Activated B cell treated with CpG ODN at 0.5 μM for 24 hours (primary cell): ENCODE measurements around the gene NFIA. TPM values are rescaled to one million over a fixed set of nuclear protein-coding genes. Genes with fewer than 3 reads are reported as not detected.

ENCODE experiments used
- ATAC-seq: fragments of 200-7000 bp; cut with Tn5 transposase; one replicate; pipeline ENCODE4 v1.10.0; 2021; ENCODE audit warnings: low read depth, mild to moderate bottlenecking, moderate library complexity
- CTCF ChIA-PET: fragments of 350-600 bp; sonication (Branson Sonifier 250); formaldehyde crosslinking; loops from one replicate; lab custom pipeline; 2021; ENCODE audit warnings: antibody characterized with exemption; lab: Charles Lee
- POLR2A ChIA-PET: fragments of 350-600 bp; sonication (Branson Sonifier 250); formaldehyde crosslinking; loops from one replicate; lab custom pipeline; 2021; ENCODE audit warnings: antibody characterized with exemption; lab: Charles Lee
- DNase-seq: peaks from one replicate; pipeline ENCODE4 v3.0.0; 2022
- H3K27ac Mint-ChIP-seq: one replicate; pipeline ENCODE4 v1.8.0; 2020; ENCODE audit warnings: mixed read lengths
- H3K27me3 Mint-ChIP-seq: one replicate; pipeline ENCODE4 v1.8.0; 2021; ENCODE audit warnings: mixed read lengths
- H3K36me3 Mint-ChIP-seq: one replicate; pipeline ENCODE4 v1.8.0; 2021; ENCODE audit warnings: low read depth, mixed read lengths
- H3K4me1 Mint-ChIP-seq: one replicate; pipeline ENCODE4 v1.8.0; 2021; ENCODE audit warnings: mixed read lengths
- H3K4me3 Mint-ChIP-seq: one replicate; pipeline ENCODE4 v1.8.0; 2020; ENCODE audit warnings: mild to moderate bottlenecking, mixed read lengths
- H3K9me3 Mint-ChIP-seq: one replicate; pipeline ENCODE4 v1.8.0; 2020; ENCODE audit warnings: mixed read lengths
- intact Hi-C: fragments of 100-400 bp; cut with micrococcal nuclease; formaldehyde crosslinking; loops from one replicate; pipeline ENCODE4 v1.15.1; 2024
- total RNA-seq: library from RNA; stranded (reverse); gene quantifications from 2 replicates; pipeline ENCODE4 v1.2.3, GENCODE V29; 2022
- TF ChIP-seq, protein P1 (sequence below): fragments of 200-600 bp; IDR thresholded peaks from one replicate; pipeline ENCODE4 v1.8.0; 2022; ENCODE audit warnings: antibody characterized with exemption, mild to moderate bottlenecking

Gene NFIA
- total RNA-seq, 1 donor from 2014 or later = 0.13 TPM

DNA sequence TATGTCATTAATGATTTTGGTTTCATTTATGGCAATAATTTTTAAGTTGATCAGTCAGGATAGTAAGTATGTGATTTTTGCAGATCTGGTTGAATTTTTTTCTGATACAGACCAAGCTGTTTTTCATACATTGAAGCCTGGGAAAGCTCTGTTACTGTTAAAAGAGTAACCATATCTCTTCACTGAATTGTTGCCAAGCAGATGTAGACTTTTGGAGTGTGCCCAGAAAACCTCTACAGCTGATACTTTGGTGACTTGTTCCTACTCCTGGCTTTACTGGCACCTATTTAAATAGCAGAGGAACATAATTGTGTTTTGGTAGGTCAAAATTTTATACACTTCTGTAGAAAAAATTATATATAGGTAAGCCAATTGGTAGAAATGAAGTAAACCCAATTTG, 49.4 kb downstream of the NFIA start:
- intact Hi-C loops = no loop called here
- H3K27ac Mint-ChIP-seq = no peak overlapping the region
- H3K36me3 Mint-ChIP-seq = no peaks in the 10 kb centered on the region
- TF ChIP-seq, protein P1, sequence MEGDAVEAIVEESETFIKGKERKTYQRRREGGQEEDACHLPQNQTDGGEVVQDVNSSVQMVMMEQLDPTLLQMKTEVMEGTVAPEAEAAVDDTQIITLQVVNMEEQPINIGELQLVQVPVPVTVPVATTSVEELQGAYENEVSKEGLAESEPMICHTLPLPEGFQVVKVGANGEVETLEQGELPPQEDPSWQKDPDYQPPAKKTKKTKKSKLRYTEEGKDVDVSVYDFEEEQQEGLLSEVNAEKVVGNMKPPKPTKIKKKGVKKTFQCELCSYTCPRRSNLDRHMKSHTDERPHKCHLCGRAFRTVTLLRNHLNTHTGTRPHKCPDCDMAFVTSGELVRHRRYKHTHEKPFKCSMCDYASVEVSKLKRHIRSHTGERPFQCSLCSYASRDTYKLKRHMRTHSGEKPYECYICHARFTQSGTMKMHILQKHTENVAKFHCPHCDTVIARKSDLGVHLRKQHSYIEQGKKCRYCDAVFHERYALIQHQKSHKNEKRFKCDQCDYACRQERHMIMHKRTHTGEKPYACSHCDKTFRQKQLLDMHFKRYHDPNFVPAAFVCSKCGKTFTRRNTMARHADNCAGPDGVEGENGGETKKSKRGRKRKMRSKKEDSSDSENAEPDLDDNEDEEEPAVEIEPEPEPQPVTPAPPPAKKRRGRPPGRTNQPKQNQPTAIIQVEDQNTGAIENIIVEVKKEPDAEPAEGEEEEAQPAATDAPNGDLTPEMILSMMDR = no peak
- POLR2A ChIA-PET = no interaction called here
- CTCF ChIA-PET = no interaction called here
- H3K4me3 Mint-ChIP-seq = no peak overlapping the region
- no peak for DNase-seq
- peaks cover 9% of the 10 kb centered on the region for H3K27me3 Mint-ChIP-seq
- no peaks in the 10 kb centered on the region for H3K9me3 Mint-ChIP-seq
- H3K4me1 Mint-ChIP-seq = no peaks in the 10 kb centered on the region
- no peak for ATAC-seq

DNA sequence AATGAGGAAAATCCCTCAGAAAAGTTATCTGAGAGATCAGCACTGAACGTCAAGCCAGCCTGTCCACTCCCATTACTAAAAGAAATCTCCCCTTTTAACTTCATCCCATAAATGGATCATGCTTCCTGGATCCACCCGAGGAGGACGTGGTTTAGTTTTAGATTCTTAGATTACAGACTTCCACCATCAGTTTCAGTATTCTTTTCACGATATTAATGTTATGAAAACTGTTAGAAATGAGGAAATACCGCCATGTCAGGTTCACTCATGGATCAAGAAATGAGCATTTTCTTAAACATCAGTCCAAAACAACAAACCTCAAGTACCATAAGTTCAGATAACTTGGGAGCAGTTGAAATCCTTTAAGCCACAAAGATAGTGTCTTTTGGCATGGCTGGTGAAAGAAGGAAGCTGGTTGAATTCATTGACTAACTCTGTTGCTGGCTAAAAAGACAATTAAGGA, 49.8 kb downstream of the NFIA start:
- H3K36me3 Mint-ChIP-seq = no peaks in the 10 kb centered on the region
- DNase-seq = no peak
- H3K9me3 Mint-ChIP-seq = no peaks in the 10 kb centered on the region
- CTCF ChIA-PET = no interaction called here
- intact Hi-C loops = no loop called here
- H3K4me1 Mint-ChIP-seq = no peaks in the 10 kb centered on the region
- H3K4me3 Mint-ChIP-seq = no peak overlapping the region
- H3K27ac Mint-ChIP-seq = no peak overlapping the region
- POLR2A ChIA-PET = no interaction called here
- peaks cover 10% of the 10 kb centered on the region for H3K27me3 Mint-ChIP-seq
- TF ChIP-seq, protein P1 = no peak
- ATAC-seq = no peak

DNA sequence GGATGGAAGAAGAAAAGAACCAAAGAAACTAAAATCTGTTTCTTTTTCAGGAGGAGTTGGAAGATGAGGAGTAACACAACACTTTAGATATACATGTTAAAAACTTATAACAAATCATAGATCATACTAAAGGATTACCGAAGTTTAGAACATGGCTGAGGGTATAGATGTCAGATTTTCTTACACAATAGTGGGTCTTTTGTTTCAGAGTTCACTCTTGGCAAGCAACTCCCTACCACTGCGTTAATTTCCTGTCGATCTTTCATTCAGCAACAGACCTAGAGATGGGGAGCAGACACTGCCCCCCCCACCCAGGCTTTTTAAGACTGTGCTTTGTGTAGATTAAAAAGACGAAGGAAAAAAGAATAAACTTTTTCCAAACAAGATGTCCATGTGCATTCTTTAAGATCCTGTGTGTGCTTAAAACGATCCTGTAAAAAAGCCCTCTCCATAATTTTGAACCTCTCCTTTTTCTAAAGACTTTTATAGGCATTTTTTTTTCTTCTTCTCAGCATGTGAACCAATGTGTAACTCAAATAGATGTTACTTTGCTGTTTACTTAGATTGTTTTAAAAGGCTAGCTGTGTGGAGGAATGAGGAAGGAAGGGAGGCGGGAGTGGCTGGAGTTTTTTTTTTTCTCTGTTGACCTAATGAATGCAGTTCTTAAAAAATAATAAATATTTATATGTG, 50.4 kb downstream of the NFIA start:
- Mint-ChIP-seq H3K4me3 (no peak overlapping the region), H3K27ac (no peak overlapping the region)
- intact Hi-C loops = no loop called here

DNA sequence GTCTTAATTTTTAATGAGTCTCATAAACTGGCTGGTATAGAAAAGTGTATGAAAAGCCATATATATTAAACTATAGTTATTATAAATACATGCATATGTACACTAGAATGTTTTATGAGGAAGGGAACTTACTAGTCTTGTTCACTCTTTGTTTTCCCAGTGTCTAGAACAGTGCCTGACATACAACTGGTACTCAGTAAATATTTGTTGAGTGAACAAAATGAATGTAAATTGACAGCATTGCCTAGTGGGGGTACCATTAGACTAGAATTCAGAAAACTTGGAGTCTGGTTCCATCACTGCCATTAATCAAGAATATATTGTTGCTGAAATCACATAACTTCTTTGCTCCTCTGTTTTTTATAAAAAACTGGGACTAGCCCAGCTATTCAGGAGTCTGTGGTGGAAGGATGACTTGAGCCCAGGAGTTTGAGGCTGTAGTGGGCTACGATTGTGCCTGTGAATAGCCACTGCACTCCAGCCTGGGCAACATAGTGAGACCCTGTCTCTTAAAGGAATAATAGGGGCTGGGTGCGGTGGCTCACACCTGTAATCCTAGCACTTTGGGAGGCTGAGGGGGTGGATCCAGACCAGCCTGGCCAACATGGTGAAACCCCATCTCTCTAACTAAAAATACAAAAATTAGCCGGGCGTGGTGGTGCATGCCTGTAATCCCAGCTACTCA, 51.1 kb downstream of the NFIA start:
- ATAC-seq (no peak), DNase-seq (no peak)
- H3K27me3 Mint-ChIP-seq = peaks cover 18% of the 10 kb centered on the region
- CTCF ChIA-PET = no interaction called here
- intact Hi-C loops = no loop called here
- no peaks in the 10 kb centered on the region for H3K36me3 Mint-ChIP-seq
- H3K4me1 Mint-ChIP-seq = no peaks in the 10 kb centered on the region
- H3K27ac Mint-ChIP-seq = no peak overlapping the region
- TF ChIP-seq, protein P1 = no peak
- POLR2A ChIA-PET = no interaction called here
- H3K4me3 Mint-ChIP-seq = no peak overlapping the region
- H3K9me3 Mint-ChIP-seq = no peaks in the 10 kb centered on the region

More for the DNA sequence above, 50.4 kb downstream of the NFIA start:
- Mint-ChIP-seq H3K27me3 (peaks cover 14% of the 10 kb centered on the region), H3K36me3 (no peaks in the 10 kb centered on the region), H3K4me1 (no peaks in the 10 kb centered on the region), H3K9me3 (no peaks in the 10 kb centered on the region)
- POLR2A ChIA-PET = no interaction called here
- CTCF ChIA-PET = no interaction called here
- TF ChIP-seq, protein P1 = no peak
- no peak for DNase-seq
- ATAC-seq = no peak

DNA sequence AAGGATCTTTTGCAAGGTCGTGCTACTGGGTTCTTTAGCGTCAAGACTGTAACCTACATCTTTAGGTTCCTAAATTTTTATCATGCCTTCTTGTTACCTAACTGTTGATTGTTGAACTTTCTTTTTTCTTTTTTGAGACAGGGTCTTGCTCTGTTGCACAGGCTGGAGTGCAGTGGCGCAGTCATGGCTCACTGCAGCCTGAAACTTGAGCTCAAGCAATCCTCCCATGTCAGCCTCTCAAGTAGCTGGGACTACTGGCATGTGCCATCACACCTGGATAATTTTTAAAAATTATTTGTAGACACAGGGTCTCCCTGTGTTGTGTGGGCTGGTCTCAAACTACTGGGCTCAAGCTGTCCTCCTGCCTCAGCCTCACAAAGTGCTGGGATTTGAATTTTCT, 52.9 kb downstream of the NFIA start:
- Mint-ChIP-seq H3K4me3 (no peak overlapping the region), H3K9me3 (no peaks in the 10 kb centered on the region), H3K27ac (no peak overlapping the region), H3K4me1 (no peaks in the 10 kb centered on the region), H3K36me3 (no peaks in the 10 kb centered on the region), H3K27me3 (peaks cover 18% of the 10 kb centered on the region)
- CTCF ChIA-PET = no interaction called here
- ATAC-seq = no peak
- TF ChIP-seq, protein P1 = no peak
- intact Hi-C loops = no loop called here
- no peak for DNase-seq
- POLR2A ChIA-PET = no interaction called here
